ENCODE data around the gene CEACAM21. TPM values are rescaled to one million over a fixed set of nuclear protein-coding genes. Genes with fewer than 3 reads are reported as not detected.
A peak's percentile ranks its signal among the peaks of the same experiment; 100 is the strongest.

Gene CEACAM21
- total RNA-seq, 4 donors from 2014 or later, result 0.60 to 2.2 (median 0.87) TPM; not detected in 1

- Histone ChIP-seq H3K4me3 (peak overlapping the region in 1 of 4 donors; percentile 19), H3K27me3 (no peaks in the 10 kb centered on the region), H3K27ac (peak overlapping the region; percentile 19 to 83 (median 71)), H3K9me3 (no peaks in the 10 kb centered on the region), H3K36me3 (no peaks in the 10 kb centered on the region), H3K4me1 (peaks cover 0 to 11% (median 6%) of the 10 kb centered on the region in 4 donors)
- TF ChIP-seq POLR2A (IDR thresholded peaks at IDR 0.05), result no peak
- TF ChIP-seq EP300 (IDR thresholded peaks at IDR 0.05), result peak in 1 of 2 donors; percentile 59
- peak in 1 of 2 donors; percentile 49 for DNase-seq (ENCODE audit: low spot score in 2 of 2)
- 55 to 58% methylated on average over 8 of the region's 8 CpGs for WGBS, 2 donors
Observed at GRCh38 chr19:41530761-41531301, 45.1 kb upstream of the CEACAM21 start.

- DNase-seq (ENCODE audit: low spot score in 2 of 2), result peak; percentile 56 to 85
- 21 to 22% methylated on average over 13 of the region's 13 CpGs for WGBS, 2 donors
- peak overlapping the region; percentile 19 to 83 (median 71) for H3K27ac ChIP-seq
Observed at GRCh38 chr19:41531438-41532311, 44.3 kb upstream of the CEACAM21 start.

GRCh38 chr19:41532526-41532925, 43.4 kb upstream of the CEACAM21 start:
- H3K9me3 ChIP-seq, result peaks cover 0 to 3% (median 0%) of the 10 kb centered on the region in 4 donors
- TF ChIP-seq POLR2A (IDR thresholded peaks at IDR 0.05) (no peak), CTCF (IDR thresholded peaks at IDR 0.05) (no peak), EP300 (IDR thresholded peaks at IDR 0.05) (no peak)
- H3K36me3 ChIP-seq, result no peaks in the 10 kb centered on the region
- no peak overlapping the region for H3K4me3 ChIP-seq
- H3K27ac ChIP-seq, result peak overlapping the region in 2 of 4 donors; percentile 62 to 83
- no peaks in the 10 kb centered on the region for H3K27me3 ChIP-seq
- DNase-seq (ENCODE audit: low spot score in 2 of 2), result no peak
- H3K4me1 ChIP-seq, result peaks cover 0 to 11% (median 6%) of the 10 kb centered on the region in 4 donors

More at GRCh38 chr19:41531438-41532311, 44.3 kb upstream of the CEACAM21 start:
- TF ChIP-seq CTCF (IDR thresholded peaks at IDR 0.05), result no peak
- peak; percentile 57 to 70 for TF ChIP-seq POLR2A (IDR thresholded peaks at IDR 0.05)
- peak; percentile 76 to 87 for TF ChIP-seq EP300 (IDR thresholded peaks at IDR 0.05)
- H3K27me3 ChIP-seq, result no peaks in the 10 kb centered on the region
- peak overlapping the region in 2 of 4 donors; percentile 16 to 19 for H3K4me3 ChIP-seq
- no peaks in the 10 kb centered on the region for H3K36me3 ChIP-seq
- H3K9me3 ChIP-seq, result no peaks in the 10 kb centered on the region
- peaks cover 0 to 11% (median 6%) of the 10 kb centered on the region in 4 donors for H3K4me1 ChIP-seq

- no peak overlapping the region for H3K27ac ChIP-seq
- TF ChIP-seq CTCF (IDR thresholded peaks at IDR 0.05), result no peak
- no peak for TF ChIP-seq EP300 (IDR thresholded peaks at IDR 0.05)
- TF ChIP-seq POLR2A (IDR thresholded peaks at IDR 0.05), result no peak
- 5 to 17% methylated on average over 1 of the region's 1 CpG for WGBS, 2 donors
- no peak overlapping the region for H3K4me3 ChIP-seq
- no peaks in the 10 kb centered on the region for H3K27me3 ChIP-seq
- no peaks in the 10 kb centered on the region for H3K36me3 ChIP-seq
- peaks cover 0 to 11% (median 0%) of the 10 kb centered on the region in 4 donors for H3K9me3 ChIP-seq
- peaks cover 0 to 11% (median 6%) of the 10 kb centered on the region in 4 donors for H3K4me1 ChIP-seq
- DNase-seq (ENCODE audit: low spot score in 2 of 2), result no peak
Observed at GRCh38 chr19:41533671-41534215, 42.2 kb upstream of the CEACAM21 start.

- no peak for DNase-seq (ENCODE audit: low spot score in 2 of 2)
- TF ChIP-seq EP300 (IDR thresholded peaks at IDR 0.05) (no peak), CTCF (IDR thresholded peaks at IDR 0.05) (no peak), POLR2A (IDR thresholded peaks at IDR 0.05) (no peak)
- Histone ChIP-seq H3K36me3 (no peaks in the 10 kb centered on the region), H3K4me3 (no peak overlapping the region), H3K27me3 (no peaks in the 10 kb centered on the region), H3K27ac (peak overlapping the region in 3 of 4 donors; percentile 36 to 58 (median 46)), H3K4me1 (peaks cover 0 to 11% (median 6%) of the 10 kb centered on the region in 4 donors), H3K9me3 (peaks cover 0 to 11% (median 0%) of the 10 kb centered on the region in 4 donors)
- WGBS, 2 donors, result 65 to 66% methylated on average over 4 of the region's 4 CpGs
Observed at GRCh38 chr19:41535029-41535622, 40.8 kb upstream of the CEACAM21 start.

Measured in tibial nerve (tissue), 4 donors.